Rectal smooth muscle tissue (tissue), 1 donor: ENCODE data around the gene BPTF.
A peak's percentile ranks its signal among the peaks of the same experiment; 100 is the strongest.
"Not testable (repeated sequence)": the region's sequence is repeated elsewhere in the genome, so short reads cannot be mapped to it uniquely, and the experiment has no call there.

ENCODE experiments used
- H3K27ac ChIP-seq: one replicate; pipeline ENCODE4 v1.7.0; 2013; ENCODE audit warnings: low read depth, low read length, inconsistent platforms
- H3K27me3 ChIP-seq: one replicate; pipeline ENCODE4 v1.7.0; 2013; ENCODE audit warnings: low read length; ENCODE audit not compliant: control insufficient read depth, insufficient read depth
- H3K36me3 ChIP-seq: one replicate; pipeline ENCODE4 v1.7.0; 2013; ENCODE audit warnings: low read length; ENCODE audit not compliant: control insufficient read depth, insufficient read depth
- H3K4me1 ChIP-seq: one replicate; pipeline ENCODE4 v1.7.0; 2013; ENCODE audit warnings: low read length; ENCODE audit not compliant: control insufficient read depth, insufficient read depth
- H3K4me3 ChIP-seq: one replicate; pipeline ENCODE4 v1.7.0; 2013; ENCODE audit warnings: low read length
- H3K9ac ChIP-seq: one replicate; pipeline ENCODE4 v1.7.0; 2013; ENCODE audit warnings: low read length

Gene BPTF, protein sequence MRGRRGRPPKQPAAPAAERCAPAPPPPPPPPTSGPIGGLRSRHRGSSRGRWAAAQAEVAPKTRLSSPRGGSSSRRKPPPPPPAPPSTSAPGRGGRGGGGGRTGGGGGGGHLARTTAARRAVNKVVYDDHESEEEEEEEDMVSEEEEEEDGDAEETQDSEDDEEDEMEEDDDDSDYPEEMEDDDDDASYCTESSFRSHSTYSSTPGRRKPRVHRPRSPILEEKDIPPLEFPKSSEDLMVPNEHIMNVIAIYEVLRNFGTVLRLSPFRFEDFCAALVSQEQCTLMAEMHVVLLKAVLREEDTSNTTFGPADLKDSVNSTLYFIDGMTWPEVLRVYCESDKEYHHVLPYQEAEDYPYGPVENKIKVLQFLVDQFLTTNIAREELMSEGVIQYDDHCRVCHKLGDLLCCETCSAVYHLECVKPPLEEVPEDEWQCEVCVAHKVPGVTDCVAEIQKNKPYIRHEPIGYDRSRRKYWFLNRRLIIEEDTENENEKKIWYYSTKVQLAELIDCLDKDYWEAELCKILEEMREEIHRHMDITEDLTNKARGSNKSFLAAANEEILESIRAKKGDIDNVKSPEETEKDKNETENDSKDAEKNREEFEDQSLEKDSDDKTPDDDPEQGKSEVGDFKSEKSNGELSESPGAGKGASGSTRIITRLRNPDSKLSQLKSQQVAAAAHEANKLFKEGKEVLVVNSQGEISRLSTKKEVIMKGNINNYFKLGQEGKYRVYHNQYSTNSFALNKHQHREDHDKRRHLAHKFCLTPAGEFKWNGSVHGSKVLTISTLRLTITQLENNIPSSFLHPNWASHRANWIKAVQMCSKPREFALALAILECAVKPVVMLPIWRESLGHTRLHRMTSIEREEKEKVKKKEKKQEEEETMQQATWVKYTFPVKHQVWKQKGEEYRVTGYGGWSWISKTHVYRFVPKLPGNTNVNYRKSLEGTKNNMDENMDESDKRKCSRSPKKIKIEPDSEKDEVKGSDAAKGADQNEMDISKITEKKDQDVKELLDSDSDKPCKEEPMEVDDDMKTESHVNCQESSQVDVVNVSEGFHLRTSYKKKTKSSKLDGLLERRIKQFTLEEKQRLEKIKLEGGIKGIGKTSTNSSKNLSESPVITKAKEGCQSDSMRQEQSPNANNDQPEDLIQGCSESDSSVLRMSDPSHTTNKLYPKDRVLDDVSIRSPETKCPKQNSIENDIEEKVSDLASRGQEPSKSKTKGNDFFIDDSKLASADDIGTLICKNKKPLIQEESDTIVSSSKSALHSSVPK (N-terminal part only)

DNA sequence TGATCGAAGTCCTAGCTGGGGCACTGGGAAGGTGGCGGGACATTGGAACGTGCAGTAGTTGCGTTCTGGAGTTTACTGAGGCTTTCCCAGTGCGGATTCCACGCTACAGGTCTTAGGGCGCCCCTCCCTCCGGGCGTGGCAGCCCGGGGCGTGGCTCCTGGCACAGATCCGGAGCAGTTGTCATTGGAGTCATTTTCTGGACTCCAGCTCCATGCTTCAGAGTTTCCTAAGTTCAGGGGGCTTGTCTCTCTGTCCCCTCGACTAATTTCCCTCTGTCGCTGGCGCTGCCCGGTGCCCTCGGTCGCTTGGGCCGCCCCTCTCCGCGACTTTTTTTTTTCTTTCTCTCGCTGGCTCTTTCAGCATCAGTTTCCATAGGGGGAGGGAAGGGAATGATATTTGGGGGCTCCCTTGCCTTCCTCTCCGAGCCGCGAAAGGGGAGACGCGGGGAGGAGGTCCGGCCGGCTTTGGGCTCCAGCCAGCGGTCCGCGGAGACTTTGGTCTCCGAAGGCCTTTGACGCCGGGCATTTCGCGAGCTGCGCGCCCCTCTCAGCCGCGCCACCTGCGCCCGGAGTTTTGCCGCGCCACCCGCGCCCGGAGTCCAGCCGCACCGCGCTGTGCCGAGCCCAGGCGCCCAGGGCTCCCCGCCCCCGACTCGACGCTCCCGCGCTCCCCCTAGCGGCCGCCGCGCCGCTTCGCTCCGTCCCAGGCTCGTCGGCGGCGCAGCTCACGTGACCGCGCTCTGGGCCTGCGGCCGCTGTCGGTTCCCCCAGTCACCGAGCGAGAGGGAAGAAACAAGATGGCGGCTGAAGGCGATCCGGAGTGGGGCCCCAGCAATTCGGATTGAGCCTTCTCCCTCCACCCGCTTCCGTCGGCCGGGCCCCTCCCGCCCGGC is at the start of gene BPTF:
Gene BPTF, plus strand, starts transcription at position 769 of the 892 bp plus-strand sequence. CDS start 222 bp downstream, outside the sequence.
- Histone ChIP-seq H3K4me1 (peaks cover 9% of the 10 kb centered on the region), H3K4me3 (peak within 1 kb of the TSS; percentile 85), H3K9ac (peak within 1 kb of the TSS; percentile 39)

DNA sequence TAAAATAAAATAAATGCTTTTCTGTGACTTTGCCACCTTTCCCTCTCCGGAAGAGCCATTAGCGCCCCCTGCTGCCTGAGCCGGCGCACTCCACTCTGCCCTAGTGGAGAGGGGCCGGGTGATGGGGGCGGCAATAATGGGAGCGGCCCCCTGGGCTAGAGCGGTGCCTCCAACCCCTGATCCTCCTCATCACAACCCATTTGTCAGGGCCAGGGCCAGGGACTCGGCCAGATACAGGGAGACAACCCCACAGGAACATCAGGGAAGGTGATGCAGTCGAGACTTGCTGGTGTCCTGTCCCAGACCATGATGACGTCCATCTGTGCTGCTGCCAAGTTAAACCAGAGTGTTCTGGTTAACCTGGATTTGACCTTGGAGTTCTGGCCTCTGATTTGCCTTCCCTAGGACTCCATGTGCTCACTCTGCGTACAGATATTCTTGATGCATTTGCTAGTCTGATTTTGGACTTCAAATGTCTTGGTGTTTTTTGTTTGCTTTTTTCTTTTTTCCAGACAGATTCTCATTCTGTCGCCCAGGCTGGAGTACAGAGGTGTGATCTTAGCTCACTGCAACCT is 46.1 kb upstream of the BPTF start:
- Histone ChIP-seq H3K4me1 (no peaks in the 10 kb centered on the region), H3K9ac (no peak overlapping the region), H3K4me3 (no peak overlapping the region), H3K36me3 (no peaks in the 10 kb centered on the region), H3K27me3 (no peaks in the 10 kb centered on the region), H3K27ac (no peak overlapping the region)

More for the DNA sequence above, at the start of gene BPTF:
- H3K27me3 ChIP-seq: no peaks in the 10 kb centered on the region
- H3K36me3 ChIP-seq: no peaks in the 10 kb centered on the region
- H3K27ac ChIP-seq: peak within 1 kb of the TSS; percentile 55

DNA sequence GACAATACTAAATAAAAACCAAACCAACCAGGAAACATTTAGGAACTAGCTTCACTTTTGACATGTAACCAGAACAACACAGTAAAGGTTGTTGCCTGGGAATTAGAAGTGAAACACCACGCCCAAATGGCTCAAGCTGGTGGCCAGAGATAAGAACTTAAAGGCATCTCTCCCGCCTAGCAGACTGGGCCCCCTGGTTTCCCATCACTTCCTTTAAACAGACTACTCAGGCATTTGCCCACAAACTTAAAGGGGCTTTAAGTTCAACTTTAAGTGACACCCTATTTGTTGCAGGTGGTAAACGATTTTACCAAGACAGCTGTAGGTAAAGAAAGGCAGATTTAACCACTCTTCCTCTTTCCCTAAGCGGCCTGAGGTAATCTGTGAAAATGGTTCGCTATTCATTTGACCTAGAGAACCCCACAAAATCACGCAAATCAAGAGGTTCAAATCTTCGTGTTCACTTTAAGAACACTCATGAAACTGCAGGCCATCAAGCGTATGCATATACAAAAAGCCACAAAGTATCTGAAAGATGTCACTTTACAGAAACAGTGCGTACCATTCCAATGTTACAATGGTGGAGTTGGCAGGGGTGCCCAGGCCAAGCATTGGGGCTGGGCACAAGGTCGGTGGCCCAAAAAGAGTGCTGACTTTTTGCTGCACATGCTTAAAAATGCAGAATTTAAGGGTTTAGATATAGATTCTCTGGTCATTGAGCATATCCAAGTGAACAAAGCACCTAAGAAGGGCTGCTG is 40.8 kb upstream of the BPTF start:
- H3K4me3 ChIP-seq: no peak overlapping the region
- H3K27ac ChIP-seq: no peak overlapping the region
- no peaks in the 10 kb centered on the region for H3K27me3 ChIP-seq
- H3K36me3 ChIP-seq: no peaks in the 10 kb centered on the region
- H3K4me1 ChIP-seq: no peaks in the 10 kb centered on the region
- H3K9ac ChIP-seq: no peak overlapping the region

DNA sequence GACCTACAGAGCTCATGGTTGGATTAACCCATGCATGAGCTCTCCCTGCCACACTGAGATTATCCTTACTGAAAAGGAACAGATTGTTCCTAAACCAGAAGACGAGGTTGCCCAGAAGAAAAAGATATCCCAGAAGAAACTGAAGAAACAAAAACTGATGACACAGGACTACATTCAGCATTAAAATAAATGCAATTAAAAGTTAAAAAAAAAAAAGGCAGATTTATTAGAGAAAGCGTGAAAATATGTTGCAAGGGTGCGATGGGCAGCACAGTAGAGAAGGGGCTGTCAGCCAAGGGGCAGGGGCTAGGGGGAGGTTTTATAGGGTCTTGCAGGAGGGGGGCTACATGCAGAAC is 40.2 kb upstream of the BPTF start:
- Histone ChIP-seq H3K9ac (no peak overlapping the region), H3K27me3 (no peaks in the 10 kb centered on the region), H3K4me1 (no peaks in the 10 kb centered on the region), H3K36me3 (no peaks in the 10 kb centered on the region), H3K27ac (no peak overlapping the region), H3K4me3 (no peak overlapping the region)

DNA sequence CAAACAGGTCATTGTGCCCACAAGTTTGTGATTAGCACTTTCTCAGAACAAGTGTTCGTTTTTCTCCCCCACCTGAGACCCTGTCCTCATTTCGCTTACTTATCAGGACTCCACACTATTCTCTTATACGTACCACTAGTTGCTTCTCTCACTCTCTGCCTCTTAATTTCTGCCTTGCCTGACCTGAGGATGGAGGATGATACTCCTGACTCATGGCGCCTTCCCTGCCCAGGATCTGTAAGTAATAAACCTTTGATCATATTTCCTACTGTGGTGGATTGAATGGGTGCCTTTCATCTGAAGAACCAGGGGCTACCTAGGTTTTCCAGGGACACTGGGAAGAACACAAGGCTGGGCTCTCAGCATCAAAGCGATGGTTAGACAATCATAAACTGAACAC is 39.8 kb upstream of the BPTF start:
- Histone ChIP-seq H3K36me3 (no peaks in the 10 kb centered on the region), H3K27ac (no peak overlapping the region), H3K4me3 (no peak overlapping the region), H3K4me1 (no peaks in the 10 kb centered on the region), H3K27me3 (no peaks in the 10 kb centered on the region), H3K9ac (no peak overlapping the region)

DNA sequence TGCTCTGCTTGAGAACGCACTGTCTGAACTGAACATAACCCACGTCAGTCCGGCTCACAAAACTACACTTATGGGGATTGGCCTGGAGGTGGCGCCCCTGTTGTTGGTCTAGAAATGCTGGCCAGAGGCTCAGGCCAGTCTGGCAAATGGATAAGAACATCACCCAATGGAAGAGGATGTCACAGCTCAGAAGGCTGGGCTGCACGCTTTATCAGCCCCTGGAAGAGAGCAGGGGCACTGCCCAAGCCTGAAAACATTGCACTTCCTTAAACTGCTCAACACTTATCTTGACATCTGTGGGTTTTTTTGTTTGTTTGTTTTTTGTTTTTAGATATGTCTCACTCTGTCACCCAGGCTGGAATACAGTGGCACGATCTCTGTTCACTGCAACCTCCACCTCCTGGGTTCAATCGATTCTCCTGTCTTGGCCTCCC is 24.8 kb upstream of the BPTF start:
- H3K4me3 ChIP-seq: no peak overlapping the region
- H3K36me3 ChIP-seq: no peaks in the 10 kb centered on the region
- no peak overlapping the region for H3K27ac ChIP-seq
- no peak overlapping the region for H3K9ac ChIP-seq
- H3K27me3 ChIP-seq: no peaks in the 10 kb centered on the region
- no peaks in the 10 kb centered on the region for H3K4me1 ChIP-seq

DNA sequence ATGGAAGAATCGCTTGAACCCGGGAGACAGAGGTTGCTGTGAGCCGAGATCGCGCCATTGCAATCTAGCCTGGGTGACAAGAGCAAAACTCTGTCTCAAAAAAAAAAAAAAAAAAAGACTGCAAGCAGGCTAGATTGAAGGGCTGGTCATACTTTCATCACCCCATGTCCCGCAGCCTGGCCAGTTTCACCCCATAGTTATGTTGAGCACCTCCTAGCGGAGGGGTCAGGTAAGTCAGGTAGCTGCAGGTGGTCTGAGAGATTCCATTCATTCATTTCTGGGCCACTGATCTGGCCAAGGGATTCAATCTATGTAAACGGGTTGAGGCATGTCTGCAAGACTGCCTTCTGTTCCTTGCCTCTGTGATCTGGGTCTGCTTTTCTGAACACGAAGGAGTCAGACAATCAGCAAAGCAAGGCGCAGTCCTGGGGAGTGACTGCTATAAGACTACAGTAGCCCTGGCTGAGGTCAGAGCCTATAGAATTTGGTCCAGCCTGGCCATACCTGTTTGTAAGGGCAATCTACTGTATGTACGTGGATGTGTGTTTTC is 23.6 kb upstream of the BPTF start:
- no peak overlapping the region for H3K27ac ChIP-seq
- no peaks in the 10 kb centered on the region for H3K27me3 ChIP-seq
- no peak overlapping the region for H3K9ac ChIP-seq
- H3K36me3 ChIP-seq: no peaks in the 10 kb centered on the region
- H3K4me3 ChIP-seq: no peak overlapping the region
- H3K4me1 ChIP-seq: no peaks in the 10 kb centered on the region

DNA sequence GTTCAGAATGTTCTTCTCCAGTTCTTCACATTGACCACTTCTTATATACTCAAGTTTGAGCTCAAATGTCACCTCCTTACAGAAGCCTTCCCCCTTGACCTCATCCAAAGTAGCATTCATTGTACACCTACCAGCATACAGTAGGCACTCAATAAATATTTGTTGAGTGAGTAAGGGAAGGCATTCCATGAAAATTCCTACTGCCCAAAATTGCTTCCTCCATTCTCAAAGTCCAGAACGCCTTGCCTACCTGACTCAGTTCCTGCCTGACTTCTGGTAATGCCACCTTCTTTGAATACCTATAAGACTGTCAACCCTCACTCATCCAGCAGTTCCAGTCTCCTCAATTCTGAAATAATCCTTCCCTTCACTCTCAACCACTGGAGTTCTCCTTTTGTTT is 14.8 kb upstream of the BPTF start:
- Histone ChIP-seq H3K27ac (no peak overlapping the region), H3K4me3 (no peak overlapping the region), H3K9ac (no peak overlapping the region), H3K4me1 (no peaks in the 10 kb centered on the region), H3K27me3 (no peaks in the 10 kb centered on the region), H3K36me3 (no peaks in the 10 kb centered on the region)

DNA sequence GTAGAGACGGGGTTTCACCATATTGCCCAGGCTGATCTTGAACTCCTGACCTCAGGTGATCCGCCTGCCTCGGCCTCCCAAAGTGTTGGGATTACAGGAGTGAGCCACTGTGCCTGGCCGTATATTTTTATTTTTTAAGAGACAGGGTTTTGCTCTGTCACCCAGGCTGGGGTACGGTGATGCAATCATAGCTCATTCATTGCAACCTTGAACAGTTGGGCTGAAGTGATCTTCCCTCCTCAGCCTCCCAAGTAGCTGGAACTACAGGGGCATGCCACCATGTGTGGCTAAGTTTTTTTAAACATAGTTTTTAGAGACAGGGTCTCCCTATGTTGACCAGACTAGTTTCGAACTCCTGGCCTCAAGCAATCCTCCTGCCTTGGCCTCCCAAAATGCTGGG is 12.9 kb upstream of the BPTF start:
- H3K36me3 ChIP-seq, H3K4me1 ChIP-seq, H3K4me3 ChIP-seq, H3K27ac ChIP-seq, H3K27me3 ChIP-seq, H3K9ac ChIP-seq: not testable (repeated sequence)

DNA sequence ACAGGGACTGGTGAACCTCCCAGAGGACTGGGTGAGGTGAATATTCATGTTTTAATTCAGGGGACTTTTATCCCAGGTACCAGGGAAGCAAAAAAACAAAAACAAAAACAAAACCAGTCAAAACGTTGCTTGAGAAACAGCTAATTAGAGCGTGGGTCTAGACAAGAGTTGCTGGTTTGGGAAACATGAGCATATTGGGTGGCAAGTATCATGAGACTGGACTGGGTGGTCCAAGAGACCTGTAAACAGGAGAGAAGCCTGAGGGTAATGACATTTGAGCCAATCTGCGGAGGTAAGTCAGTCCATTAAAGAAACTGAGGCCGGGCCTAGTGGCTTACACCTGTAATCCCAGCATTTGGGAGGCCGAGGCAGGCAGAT is 11.5 kb upstream of the BPTF start:
- H3K27me3 ChIP-seq: no peaks in the 10 kb centered on the region
- no peak overlapping the region for H3K4me3 ChIP-seq
- H3K4me1 ChIP-seq: no peaks in the 10 kb centered on the region
- no peaks in the 10 kb centered on the region for H3K36me3 ChIP-seq
- H3K27ac ChIP-seq: no peak overlapping the region
- no peak overlapping the region for H3K9ac ChIP-seq
